CMK (cell line): Measurements from ENCODE around the gene CBLL1.

Source experiments
- DNase-seq: peaks from one replicate; pipeline ENCODE4 v3.0.0-alpha.2; 2010; ENCODE audit warnings: low read depth

The CBLL1 gene, protein sequence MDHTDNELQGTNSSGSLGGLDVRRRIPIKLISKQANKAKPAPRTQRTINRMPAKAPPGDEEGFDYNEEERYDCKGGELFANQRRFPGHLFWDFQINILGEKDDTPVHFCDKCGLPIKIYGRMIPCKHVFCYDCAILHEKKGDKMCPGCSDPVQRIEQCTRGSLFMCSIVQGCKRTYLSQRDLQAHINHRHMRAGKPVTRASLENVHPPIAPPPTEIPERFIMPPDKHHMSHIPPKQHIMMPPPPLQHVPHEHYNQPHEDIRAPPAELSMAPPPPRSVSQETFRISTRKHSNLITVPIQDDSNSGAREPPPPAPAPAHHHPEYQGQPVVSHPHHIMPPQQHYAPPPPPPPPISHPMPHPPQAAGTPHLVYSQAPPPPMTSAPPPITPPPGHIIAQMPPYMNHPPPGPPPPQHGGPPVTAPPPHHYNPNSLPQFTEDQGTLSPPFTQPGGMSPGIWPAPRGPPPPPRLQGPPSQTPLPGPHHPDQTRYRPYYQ

DNA sequence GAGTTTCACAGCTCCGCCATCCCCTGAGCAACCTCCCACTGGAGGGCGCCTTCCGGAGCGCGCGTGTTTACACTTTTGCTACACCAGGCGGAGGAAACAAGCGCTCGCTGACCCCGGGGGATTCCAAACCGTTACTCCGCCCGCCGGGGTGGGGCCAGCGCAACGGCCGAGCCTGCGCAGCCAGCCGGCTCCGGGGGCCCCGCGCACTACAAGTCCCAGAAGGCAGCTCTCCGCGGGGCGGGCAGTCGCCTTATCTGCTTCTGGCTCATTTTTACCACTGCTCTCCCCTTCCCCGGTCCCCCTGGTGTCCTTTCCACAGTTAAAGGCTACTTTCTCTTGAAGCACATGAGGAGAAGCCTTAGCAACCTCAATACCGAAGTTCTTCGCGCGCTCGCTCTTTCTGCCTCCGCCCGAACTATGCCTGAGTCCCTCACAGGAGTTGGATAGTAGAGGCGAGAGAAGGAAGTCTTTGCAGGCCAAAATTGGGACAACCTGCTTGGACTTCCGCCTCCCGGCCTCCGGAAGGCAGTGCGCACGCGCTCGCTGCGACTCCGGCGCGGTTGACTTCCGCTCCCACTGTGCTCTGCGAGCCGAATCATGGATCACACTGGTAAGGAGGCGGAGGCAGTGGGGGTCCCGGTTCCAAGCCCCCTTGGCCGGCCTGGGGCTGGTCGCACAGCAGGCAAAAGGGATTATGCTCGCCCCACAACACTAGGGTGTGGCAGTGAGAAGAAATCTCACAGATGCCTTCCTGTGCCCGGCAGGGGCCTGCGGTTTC, at the start of gene CBLL1:
TSS of gene CBLL1 (plus strand) at position 576 of the 778 bp plus-strand sequence. CDS start at position 598, 22 bp downstream.
- peak; percentile 71 for DNase-seq

DNA sequence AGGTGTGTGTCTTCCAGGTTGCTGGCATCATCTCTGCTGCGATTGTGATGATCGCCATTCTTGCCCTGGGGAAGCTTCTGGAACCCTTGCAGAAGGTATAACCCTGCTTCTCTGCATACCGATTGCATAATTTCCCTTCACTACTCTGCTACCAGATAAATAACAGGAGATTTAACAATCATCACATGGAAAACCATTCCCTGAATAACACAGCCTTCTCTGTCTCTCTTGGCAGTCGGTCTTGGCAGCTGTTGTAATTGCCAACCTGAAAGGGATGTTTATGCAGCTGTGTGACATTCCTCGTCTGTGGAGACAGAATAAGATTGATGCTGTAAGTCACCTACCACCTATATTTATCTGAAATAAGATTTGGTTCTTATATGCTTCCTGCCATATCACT, 49.6 kb upstream of the CBLL1 start:
- DNase-seq, result no peak

DNA sequence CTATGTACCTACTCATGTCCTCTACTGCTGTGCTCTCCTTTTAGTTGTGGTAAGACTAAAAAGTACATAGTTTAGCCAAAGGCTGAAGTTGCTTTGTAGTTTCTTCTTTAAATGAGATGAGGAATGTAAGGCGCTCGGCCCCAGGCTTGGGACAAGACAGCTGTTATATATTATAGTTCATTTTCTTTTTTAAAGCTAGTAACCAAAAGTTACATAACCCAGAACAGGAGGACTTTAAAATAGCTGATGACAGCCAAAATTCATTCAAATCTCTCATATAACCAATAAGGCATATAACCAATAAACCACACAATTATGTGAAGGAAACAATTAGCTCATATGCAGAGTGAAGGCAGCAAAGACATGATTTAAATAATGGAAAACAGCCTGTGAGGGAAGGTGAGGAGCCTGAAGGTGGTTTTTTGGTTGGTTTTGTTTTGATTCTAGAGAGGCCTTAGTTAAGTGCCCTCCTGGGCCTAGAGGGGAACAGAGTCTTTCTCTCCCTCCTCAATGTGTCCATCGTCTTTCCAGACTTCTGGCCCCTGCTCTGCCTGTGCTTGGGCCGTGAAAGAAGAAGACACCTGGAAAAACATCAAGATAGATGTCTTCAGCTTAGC, 47.5 kb upstream of the CBLL1 start:
- no peak for DNase-seq

DNA sequence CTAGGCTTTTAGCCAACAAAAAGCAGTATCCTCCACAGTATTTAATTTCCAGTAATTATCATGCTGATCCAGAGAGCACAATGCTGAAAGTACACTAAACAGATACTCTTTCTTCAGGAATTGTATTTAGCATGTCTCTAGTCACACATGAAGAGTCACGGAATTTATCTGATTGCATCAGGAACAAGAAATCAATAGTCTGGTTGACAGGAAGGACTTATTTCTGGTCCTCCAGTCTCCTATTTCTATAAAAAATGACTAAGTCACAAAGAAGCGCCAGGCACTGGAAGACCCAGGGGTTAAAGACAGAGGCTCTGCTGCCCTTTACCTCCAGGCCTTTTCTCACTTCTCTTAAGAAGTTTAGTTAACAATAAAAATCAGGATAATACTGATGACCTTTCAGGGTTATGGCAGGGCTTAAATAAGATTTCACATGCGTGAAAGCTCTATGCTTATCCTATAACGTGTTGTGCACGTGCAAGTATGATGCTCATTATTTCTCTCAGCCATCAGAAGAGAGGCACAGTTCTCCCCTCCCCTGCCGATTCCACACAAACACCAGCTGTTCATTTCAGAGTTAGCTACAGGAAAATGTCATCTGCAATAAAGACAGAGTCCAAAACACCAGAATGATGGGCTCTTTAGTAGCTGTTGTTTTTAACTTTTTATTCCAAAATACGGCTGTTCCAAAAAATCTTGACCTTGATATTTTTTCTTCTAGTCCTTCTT, 46.5 kb upstream of the CBLL1 start:
- no peak for DNase-seq

DNA sequence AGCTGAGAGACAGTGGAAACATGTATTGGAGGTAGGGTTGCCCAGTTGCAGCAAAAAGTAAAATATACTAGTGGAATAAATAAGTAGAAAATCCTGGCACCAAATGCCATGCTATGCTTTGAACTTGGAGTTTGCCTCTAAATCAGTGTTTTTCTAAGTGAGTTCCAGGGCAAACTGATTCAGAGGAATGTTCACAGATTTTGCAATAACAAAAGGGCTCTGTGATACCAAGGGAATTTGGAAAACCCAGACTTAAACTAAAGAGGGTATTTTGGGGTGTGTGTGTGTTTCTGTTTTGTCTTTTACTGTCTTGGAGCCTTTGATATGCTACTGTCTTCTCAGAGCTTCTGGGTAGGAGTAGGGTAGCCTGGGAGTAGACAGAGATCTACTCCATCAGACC, 43.4 kb upstream of the CBLL1 start:
- DNase-seq, result no peak

DNA sequence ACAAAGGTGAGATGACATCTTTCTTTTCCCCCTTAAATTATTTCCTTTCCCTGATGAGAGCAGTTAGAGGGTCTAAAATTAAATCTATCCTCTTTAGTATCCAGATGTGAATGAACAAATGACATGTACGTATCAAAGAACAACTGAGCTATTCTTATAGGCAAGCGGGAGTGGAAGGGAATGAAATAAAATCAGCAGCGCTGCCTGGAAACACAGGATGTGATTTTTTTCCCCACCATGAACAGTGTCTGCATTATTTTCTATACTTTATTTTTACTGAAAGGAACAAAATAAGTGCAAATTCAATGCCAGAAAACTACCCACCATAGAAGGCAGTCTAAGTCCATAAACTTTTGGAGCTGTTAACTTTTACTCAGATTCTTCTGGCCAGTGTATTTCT, 42.8 kb upstream of the CBLL1 start:
- no peak for DNase-seq

DNA sequence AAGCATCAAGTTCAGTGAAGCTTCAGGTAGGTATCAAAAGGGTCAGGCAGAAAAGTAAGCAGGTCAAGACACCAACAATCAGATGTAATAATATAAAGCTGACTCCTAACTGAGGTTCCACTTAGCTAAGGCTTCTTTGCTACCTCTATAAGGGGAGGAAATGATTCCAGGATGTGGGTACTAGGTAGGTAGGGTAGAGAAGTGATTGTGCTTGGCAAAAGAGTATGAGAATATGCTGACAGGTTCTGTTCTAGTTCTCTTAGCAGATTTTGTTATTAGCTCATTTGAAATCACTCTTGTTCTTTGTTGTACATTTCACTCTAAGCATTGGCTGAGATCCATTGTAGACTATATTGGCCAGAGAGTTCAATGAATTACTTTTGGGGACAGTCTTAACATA, 40.7 kb upstream of the CBLL1 start:
- DNase-seq, result no peak

DNA sequence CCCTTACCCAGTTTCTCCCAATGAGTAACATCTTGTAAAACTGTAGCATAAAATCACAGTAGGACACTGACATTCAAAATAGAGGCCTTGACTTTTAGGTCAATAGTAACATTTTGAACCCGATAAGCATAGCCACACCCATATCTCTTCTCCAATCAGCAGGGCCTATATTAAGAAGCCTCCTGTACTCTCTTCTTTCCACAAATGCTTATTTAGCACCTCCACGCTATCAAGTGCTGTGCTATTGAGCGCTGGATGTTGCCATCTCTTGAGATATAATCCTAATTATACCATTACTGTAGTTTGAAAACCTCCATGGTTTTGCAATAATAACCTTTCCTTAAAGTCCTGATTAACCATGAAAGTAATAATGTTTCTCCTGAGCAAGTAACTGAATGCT, 40.1 kb upstream of the CBLL1 start:
- DNase-seq, result no peak

DNA sequence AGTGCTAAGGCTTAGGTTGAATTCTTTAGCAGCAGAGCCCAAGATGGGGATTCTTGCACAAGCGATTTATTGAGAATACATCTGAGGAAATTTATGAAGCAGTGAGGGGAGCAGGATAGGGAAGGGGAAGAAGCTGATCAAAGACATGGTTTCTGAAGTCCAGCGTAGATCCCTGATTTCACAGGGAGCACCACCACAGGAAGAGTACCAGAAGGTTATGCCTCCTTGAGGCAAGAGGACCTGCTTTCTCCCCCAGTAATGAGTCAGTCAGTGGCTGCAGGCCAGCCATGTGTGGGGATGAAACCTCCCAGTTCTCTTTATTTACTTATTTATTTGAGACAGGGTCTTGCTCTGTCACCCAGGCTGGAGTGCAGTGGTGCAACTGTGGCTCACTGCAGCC, 35.0 kb upstream of the CBLL1 start:
- no peak for DNase-seq

DNA sequence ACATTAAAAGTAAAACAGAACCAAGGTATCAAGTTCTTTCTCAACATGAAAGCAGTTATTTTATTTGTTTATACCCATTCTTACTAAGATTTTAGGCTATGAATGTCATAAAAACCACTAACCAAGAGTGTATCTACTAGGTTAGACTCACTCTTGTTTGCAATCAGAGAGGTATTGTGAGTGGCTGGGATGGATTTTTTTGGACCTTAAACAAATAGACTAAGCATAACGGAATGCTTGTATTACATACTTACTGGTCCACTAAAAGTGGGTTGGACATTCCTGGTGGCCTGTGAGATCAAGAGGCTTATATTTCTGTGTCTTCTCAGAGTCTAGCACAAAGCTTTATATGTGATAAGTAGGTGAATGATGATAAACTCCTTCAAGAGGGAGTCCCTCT, 32.6 kb upstream of the CBLL1 start:
- no peak for DNase-seq

DNA sequence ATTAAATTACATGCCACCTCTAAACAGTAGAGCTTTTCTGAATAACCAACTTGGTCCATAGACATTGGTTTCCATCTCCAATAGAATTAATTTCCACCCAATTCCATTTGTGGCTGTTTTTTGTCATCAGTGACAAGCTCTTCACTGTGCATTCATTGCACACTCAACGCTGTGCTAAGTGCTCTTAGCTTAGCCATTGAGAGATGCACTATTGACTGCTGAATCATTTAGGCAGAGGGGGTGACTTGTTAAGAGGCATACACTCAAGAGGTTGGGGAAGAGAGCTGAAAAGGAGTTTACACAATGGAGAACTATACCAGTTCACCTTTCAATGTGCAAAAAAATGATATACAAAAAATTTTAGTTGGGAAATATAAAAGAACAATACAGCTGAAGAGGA, 31.9 kb upstream of the CBLL1 start:
- no peak for DNase-seq

DNA sequence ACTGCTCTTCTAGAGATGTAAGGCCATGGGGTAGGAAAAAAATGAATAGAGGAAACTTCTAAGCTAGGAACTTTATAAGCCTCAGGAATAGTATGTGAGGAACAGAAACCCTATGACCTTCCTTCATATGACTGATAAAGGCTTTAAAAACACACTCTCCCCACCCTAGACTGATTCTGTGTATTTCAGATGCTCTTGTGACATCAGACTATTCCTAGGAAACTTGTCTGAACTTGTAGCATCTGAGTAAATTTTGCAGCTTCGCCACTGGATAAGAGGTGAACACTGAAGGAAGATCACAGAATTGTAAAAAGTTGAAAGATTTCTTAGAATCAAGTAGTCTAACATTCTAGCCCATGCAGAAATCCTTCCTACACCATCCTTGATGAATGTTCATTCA, 31.0 kb upstream of the CBLL1 start:
- DNase-seq, result no peak

DNA sequence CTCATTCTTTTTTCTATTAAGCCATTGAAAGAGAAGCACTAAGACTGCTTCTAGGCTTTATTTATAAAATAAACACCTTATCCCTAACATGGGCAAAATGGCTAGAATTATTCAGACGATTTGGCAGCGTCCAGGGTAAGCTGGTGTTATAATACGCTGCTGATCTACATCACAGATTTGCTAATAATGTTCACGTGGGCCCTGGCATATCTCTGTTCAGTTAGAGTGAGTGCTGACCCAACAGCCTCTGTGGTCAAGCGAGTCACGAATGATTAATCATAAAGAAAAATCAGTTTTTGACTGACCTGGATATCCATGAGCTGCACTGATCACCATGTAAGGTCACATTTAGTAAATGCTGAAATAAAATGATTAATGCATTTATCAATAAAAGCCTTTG, 28.4 kb upstream of the CBLL1 start:
- DNase-seq, result no peak

DNA sequence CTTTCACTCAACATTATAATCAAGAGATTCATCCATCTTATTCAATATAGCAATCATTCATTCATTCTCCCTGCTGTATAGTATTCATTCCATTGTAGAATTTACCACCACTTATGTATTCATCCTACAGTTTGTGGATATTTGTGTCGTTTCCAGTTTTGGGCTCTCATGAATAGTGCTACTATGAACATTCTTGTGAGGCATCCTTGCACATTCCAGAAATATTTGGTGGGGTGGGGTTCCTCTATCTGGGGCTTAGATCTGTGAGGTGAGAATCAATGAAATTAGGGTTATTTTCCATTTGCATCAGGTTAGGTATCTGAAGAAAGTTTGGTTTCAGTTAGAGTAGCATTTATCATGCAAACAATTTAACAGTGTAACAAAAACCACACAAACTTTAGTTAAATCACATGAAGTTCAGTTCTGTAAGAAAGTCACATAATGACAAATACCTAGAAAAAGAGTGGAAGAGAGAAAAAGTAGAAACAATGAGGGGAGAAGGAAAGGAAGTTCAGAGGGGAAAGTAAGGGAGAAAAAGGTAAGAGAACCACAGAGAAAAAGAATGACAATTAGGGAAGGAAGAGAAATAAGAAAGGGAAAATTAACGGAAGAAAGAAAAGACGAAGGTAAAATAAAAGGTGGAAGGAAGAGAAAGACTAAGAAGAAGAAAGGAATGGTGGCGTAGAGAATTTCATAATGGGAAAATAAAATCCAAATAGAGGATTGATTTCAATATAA, 25.3 kb upstream of the CBLL1 start:
- DNase-seq, result no peak

DNA sequence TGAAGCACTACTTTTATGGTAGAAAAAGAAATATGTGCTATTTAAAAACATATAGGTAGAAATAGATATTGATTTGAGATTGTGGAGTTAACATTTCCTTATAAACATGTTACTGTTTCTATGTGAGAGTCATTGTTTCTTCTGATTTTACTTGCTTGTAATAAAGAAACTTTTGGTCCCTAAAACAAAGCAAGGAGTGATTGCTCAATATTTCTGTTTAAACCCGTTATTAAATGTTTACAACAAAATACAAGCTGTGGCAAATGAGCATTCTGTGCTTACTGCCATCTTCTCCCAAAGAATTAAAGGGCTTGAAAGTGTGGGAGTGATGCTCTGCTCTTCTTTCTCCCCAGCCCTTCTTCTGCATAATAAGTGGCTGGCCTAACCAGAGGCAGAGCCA, 22.7 kb upstream of the CBLL1 start:
- DNase-seq, result no peak

DNA sequence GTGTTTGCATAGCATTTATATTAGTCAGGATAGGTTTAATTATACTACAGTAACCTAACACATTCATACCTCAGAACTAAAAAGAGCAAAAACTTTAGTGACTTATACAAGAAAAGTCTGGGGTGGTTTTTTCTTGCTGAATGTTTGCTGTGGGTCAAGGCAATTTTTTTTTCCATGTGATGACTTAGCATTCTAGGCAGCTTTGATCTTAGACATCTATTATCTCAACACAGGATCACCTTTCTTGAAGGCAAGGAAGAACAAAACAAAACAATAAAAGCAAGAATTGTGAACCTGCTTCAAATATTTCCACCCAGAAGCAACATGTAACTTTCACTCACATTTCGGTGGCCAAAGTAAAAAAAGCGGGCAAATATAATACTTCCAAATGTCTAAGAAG, 20.7 kb upstream of the CBLL1 start:
- DNase-seq, result no peak

DNA sequence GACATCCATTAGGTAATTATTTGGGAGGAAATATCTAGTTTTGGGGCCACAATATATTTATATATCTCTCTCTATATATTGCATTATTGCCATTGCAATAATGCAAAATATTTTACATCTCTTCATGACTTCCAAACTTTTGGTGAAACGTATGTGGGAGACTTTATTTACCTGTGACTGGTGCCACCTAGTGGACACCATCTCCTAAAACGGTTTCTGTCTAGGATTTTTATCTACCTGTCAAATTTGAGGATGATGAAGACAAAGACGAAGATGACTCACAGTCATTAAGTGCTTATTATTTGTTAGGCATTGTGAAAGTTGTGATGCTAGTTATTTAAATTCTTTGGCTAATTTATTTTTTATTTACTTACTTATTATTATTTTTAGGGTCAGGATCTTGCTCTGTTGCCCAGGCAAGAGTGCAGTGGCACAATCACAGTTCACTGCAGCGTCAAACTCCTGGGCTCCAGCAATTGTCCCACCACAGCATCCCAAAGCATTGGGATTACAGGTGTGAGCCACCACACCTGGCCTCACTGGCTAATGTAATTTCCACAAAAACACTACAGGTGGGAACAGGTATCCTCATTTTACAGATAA, 18.7 kb upstream of the CBLL1 start:
- DNase-seq, result no peak

DNA sequence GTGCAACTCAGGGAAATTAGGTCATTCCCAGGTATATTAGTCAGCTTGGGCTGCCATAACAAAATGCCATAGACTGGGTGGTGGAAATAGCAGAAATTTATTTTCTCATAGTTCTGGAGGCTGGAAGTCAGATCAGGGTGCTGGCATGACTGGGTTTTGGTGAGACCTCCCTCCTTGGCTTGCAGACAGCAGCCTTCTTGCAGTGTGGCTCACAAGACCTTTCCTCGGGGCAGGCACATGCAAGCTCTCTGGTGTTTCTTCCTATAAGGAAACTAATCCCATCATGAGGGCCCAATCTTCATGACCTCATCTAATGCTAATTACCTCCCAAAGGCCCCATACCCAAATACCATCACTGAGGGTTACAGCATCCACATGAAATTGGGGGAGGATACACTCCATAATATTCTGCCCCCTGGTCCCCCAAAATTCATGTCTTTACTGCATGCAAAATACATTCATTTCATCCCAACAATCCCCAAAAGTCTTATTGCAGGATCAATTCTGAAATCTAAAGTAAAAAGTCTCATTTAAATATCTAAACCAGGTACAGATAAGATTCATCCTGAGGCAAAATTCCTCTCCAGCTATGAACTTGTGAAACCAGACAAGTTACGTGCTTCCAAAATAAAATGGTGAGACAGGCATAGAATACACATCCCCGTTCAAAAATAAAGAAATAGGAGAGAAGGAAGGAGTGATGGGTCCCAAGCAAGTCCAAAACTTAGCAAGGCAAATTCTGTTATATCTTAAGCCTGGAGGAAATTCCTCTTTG, 17.4 kb upstream of the CBLL1 start:
- DNase-seq, result no peak

DNA sequence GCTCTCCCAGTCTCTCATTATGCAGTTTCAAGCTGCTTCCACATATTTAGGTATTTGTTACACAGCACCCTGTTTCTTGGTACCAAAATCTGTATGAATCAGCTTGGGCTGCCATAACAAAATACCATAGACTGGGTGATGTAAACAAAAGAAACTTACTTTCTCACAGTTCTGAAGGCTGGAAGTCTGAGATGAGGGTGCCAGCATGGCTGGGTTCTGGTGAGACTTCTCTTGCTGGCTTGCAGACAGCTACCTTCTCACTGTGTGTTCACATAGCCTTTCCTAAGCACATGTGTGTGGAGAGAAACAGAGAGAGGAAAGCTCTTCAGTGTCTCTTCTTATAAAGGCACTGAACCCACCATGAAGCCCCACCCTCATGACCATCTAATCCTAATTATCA, 15.7 kb upstream of the CBLL1 start:
- DNase-seq, result no peak
